Bronchial epithelial cell (primary cell): ENCODE measurements around the gene ZNF423. TPM values are rescaled to one million over a fixed set of nuclear protein-coding genes. Genes with fewer than 3 reads are reported as not detected.

Source experiments
- DNase-seq: peaks from one replicate; pipeline ENCODE4 v3.0.0-alpha.2; 2010; ENCODE audit warnings: low read depth
- FAIRE-seq: peaks from 2 replicates; lab custom pipeline; 2011; peaks lifted over from hg19 to GRCh38; lab: Jason Lieb, UNC
- H3K27me3 ChIP-seq: 2 replicates; pipeline ENCODE4 v1.5.1; 2011; ENCODE audit warnings: low read length; ENCODE audit not compliant: control insufficient read depth, insufficient read depth
- H3K36me3 ChIP-seq: 2 replicates; pipeline ENCODE4 v1.5.1; 2011; ENCODE audit warnings: low read length; ENCODE audit not compliant: control insufficient read depth, insufficient read depth
- H3K4me3 ChIP-seq: 2 replicates; pipeline ENCODE4 v1.5.1; 2011; ENCODE audit warnings: mild to moderate bottlenecking, low read depth, low read length, control low read depth
- CTCF ChIP-seq: IDR thresholded peaks from 2 replicates; pipeline ENCODE4 v1.5.1; 2011; ENCODE audit warnings: mild to moderate bottlenecking, moderate library complexity, low read length, control low read depth, inconsistent platforms; ENCODE audit not compliant: insufficient read depth, severe bottlenecking
- total RNA-seq: library from RNA; depleted of rRNA; stranded (reverse); fragments of >200 nt; gene quantifications from 2 replicates; pipeline ENCODE4 v1.2.1, GENCODE V29; 2014

The ZNF423 gene
- total RNA-seq, 1 donor from 2014 or later: under 0.01 TPM

- no peak for DNase-seq
- Histone ChIP-seq H3K4me3 (no peak overlapping the region), H3K36me3 (no peaks in the 10 kb centered on the region), H3K27me3 (no peaks in the 10 kb centered on the region)
- TF ChIP-seq CTCF: no peak
- no peak for FAIRE-seq
Observed at GRCh38 chr16:49658531-49658930, 197.4 kb downstream of the ZNF423 start.

- Histone ChIP-seq H3K36me3 (no peaks in the 10 kb centered on the region), H3K27me3 (no peaks in the 10 kb centered on the region), H3K4me3 (no peak overlapping the region)
- DNase-seq (no peak), FAIRE-seq (no peak)
- TF ChIP-seq CTCF: no peak
Observed at GRCh38 chr16:49657736-49658465, 198.0 kb downstream of the ZNF423 start.

DNA sequence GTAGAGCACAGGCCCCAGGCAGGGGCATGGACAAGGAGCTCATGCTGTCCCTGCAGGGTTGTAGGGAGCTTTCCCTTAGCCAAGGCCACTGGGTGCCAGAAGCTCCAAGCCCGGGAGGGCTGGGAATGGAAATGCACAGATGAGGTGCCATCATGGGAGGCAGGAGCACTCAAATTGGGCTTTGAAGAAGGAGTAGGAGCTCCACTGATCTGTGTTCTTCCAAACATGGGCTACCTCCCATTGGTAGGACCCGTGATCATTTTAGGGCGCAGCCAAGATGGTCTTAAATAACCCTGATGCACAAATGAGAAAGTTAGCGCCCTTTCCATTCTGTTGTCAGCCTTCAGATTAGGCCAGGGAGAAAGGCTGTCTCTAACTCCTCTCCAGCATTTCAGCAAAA lies 201.5 kb downstream of the ZNF423 start:
- Histone ChIP-seq H3K27me3 (no peaks in the 10 kb centered on the region), H3K36me3 (no peaks in the 10 kb centered on the region), H3K4me3 (no peak overlapping the region)
- TF ChIP-seq CTCF: no peak
- no peak for DNase-seq
- FAIRE-seq: no peak

GRCh38 chr16:49653577-49653976 lies 202.3 kb downstream of the ZNF423 start:
- no peak for DNase-seq
- FAIRE-seq: no peak
- no peaks in the 10 kb centered on the region for H3K27me3 ChIP-seq
- TF ChIP-seq CTCF: no peak
- H3K36me3 ChIP-seq: no peaks in the 10 kb centered on the region
- H3K4me3 ChIP-seq: no peak overlapping the region

GRCh38 chr16:49653173-49653570 lies 202.7 kb downstream of the ZNF423 start:
- DNase-seq: no peak
- Histone ChIP-seq H3K36me3 (no peaks in the 10 kb centered on the region), H3K4me3 (no peak overlapping the region), H3K27me3 (no peaks in the 10 kb centered on the region)
- no peak for TF ChIP-seq CTCF
- no peak for FAIRE-seq

DNA sequence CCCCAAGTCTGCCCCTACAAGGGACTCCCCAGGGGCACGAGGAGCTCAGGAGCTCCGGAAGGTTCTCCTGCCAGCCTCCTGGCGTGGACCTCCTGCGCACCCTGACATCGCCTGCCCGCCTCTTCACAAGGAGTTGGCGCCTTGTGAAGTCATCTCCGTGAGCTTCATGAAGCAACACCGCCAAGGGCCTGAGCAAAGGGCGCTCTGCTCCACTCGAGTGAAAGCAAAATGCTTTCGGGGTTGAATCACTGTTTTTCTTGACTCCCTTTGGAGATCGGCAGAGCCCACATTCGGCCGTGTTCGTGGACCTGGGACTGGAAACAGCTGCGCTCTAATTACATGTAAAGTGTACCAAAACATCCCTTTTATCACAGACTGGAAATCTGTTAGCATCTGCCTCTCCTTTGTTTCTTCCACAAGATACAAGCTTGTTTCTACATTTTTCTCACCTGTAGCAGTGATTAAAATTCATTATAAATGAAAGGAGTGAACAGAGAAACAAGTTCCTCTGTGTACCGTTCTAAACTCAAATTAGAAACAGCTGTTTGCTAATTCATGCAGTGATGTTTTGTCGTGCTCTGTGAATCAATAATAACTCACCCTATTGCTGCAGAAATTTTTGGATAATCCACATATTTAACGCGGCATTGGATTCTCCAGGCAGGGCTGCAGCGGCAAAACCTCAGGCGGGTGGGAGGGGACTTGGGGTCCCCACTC lies 203.3 kb downstream of the ZNF423 start:
- H3K27me3 ChIP-seq: no peaks in the 10 kb centered on the region
- H3K36me3 ChIP-seq: no peaks in the 10 kb centered on the region
- DNase-seq (no peak), FAIRE-seq (no peak)
- H3K4me3 ChIP-seq: no peak overlapping the region
- no peak for TF ChIP-seq CTCF
